K562 (cell line): ENCODE measurements around the gene STAMBPL1. TPM values are rescaled to one million over a fixed set of nuclear protein-coding genes. Genes with fewer than 3 reads are reported as not detected.

Experiments used
- ATAC-seq: fragments of 200-7000 bp; cut with Tn5 transposase; 3 replicates; pipeline ENCODE4 v1.9.1; 2020; ENCODE audit warnings: moderate library complexity
- BruUV-seq: library from RNA; stranded (reverse); fragments of 400-500 nt; replicated peaks from 2 replicates; lab custom pipeline; 2021; lab: Mats Ljungman, UMichigan
- CTCF ChIA-PET: fragments of 300-600 bp; formaldehyde crosslinking; extraction: SDS; loops from one replicate; lab custom pipeline; 2021; ENCODE audit warnings: low intra/inter-chr PET ratio; lab: Yijun Ruan, JAX
- POLR2A ChIA-PET: fragments of 300-600, 350-650 bp; sonication (Branson Sonifier 250); formaldehyde crosslinking; extraction: SDS; loops from one replicate; lab custom pipeline; 2021; ENCODE audit warnings: antibody characterized with exemption, inconsistent platforms; lab: Yijun Ruan, JAX
- DNase-seq, 4 experiments: peaks; one replicate each; pipeline versions ENCODE4 v3.0.0 to v3.0.0-alpha.2; 2011 to 2018; ENCODE audit warnings: low spot score in 3 of 4, mixed read lengths in 3 of 4; ENCODE audit errors: extremely low read depth in 1 of 4
- FAIRE-seq: peaks from 2 replicates; lab custom pipeline; 2011; peaks lifted over from hg19 to GRCh38; lab: Jason Lieb, UNC
- H2AFZ ChIP-seq: 2 replicates; pipeline ENCODE4 v1.6.0; 2011; ENCODE audit warnings: low read depth, low read length, control low read depth, inconsistent platforms
- H3K27ac ChIP-seq: fragments of 200-600 bp; 3 replicates; pipeline ENCODE4 v1.8.0; 2011; ENCODE audit warnings: low read depth, mild to moderate bottlenecking, control low read depth, inconsistent platforms, low read length, moderate library complexity, mixed read lengths; ENCODE audit errors: extremely low read depth
- H3K27me3 ChIP-seq, 2 experiments: fragments of 300-600 bp in 1 of 2; 2 replicates in 1 of 2; 3 replicates in 1 of 2; pipeline versions ENCODE4 v1.6.0 to v1.8.0; 2011; ENCODE audit warnings: inconsistent platforms in 2 of 2, low read length in 2 of 2, mild to moderate bottlenecking in 1 of 2, mixed read lengths in 1 of 2, moderate library complexity in 1 of 2; ENCODE audit not compliant: control insufficient read depth in 2 of 2, insufficient read depth in 2 of 2
- H3K36me3 ChIP-seq: fragments of 300-600 bp; 3 replicates; pipeline ENCODE4 v1.8.0; 2011; ENCODE audit warnings: mild to moderate bottlenecking, low read length, inconsistent platforms; ENCODE audit not compliant: control insufficient read depth, insufficient read depth
- H3K4me1 ChIP-seq, 2 experiments: fragments of 200-600 bp in 1 of 2; replicated peaks in 1 of 2; 2 replicates in 1 of 2; 3 replicates in 1 of 2; pipeline versions ENCODE4 v1.5.1 to v1.8.0; 2011; ENCODE audit warnings: inconsistent platforms in 2 of 2, low read length in 2 of 2, mild to moderate bottlenecking in 1 of 2, mixed read lengths in 1 of 2, moderate library complexity in 1 of 2; ENCODE audit not compliant: control insufficient read depth in 2 of 2, insufficient read depth in 2 of 2
- H3K4me2 ChIP-seq: 2 replicates; pipeline ENCODE4 v1.6.1; 2011; ENCODE audit warnings: low read length, control low read depth, inconsistent platforms, mixed read lengths; ENCODE audit not compliant: insufficient read depth
- H3K4me3 ChIP-seq: fragments of 200-600 bp; sonication (generic), shearing (Covaris generic); 2 replicates; pipeline ENCODE4 v1.5.1; 2016; ENCODE audit warnings: control low read depth, inconsistent platforms
- H3K79me2 ChIP-seq: fragments of 200-600 bp; 3 replicates; pipeline ENCODE4 v1.8.0; 2011; ENCODE audit warnings: low read length, inconsistent platforms; ENCODE audit not compliant: control insufficient read depth, insufficient read depth
- H3K9ac ChIP-seq, 2 experiments: 2 replicates each; pipeline versions ENCODE4 v1.6.0 to v1.6.1; 2011; ENCODE audit warnings: low read depth in 2 of 2, low read length in 2 of 2, control low read depth in 1 of 2, inconsistent platforms in 1 of 2, mild to moderate bottlenecking in 1 of 2, mixed read lengths in 1 of 2; ENCODE audit not compliant: insufficient read depth in 1 of 2
- H3K9me1 ChIP-seq: one replicate; pipeline ENCODE4 v1.6.0; 2011; ENCODE audit warnings: inconsistent platforms, mild to moderate bottlenecking, low read length, moderate library complexity; ENCODE audit not compliant: control insufficient read depth, insufficient read depth
- H3K9me3 ChIP-seq: replicated peaks from 2 replicates; pipeline ENCODE4 v1.5.1; 2011; ENCODE audit warnings: low read depth, low read length, inconsistent platforms; ENCODE audit not compliant: control insufficient read depth, insufficient read depth
- H4K20me1 ChIP-seq: replicated peaks from 2 replicates; pipeline ENCODE4 v1.6.1; 2011; ENCODE audit warnings: low read length, inconsistent platforms, mixed read lengths; ENCODE audit not compliant: control insufficient read depth, insufficient read depth
- CTBP1 ChIP-seq: fragments of 450-650 bp; IDR thresholded peaks from 2 replicates; pipeline ENCODE4 v1.6.1; 2016; ENCODE audit warnings: borderline replicate concordance
- CXXC5 ChIP-seq: fragments of 250-450 bp; sonication (Bioruptor Pico); IDR thresholded peaks from 2 replicates; pipeline ENCODE4 v1.8.0; 2022; ENCODE audit warnings: inconsistent platforms, mild to moderate bottlenecking, moderate library complexity
- HOXB6 ChIP-seq: fragments of 250-450 bp; sonication (Bioruptor Pico); IDR thresholded peaks from 2 replicates; pipeline ENCODE4 v1.5.1; 2022; ENCODE audit warnings: mild to moderate bottlenecking, borderline replicate concordance
- L3MBTL2 ChIP-seq: fragments of 450-650 bp; IDR thresholded peaks from 2 replicates; pipeline ENCODE4 v1.6.1; 2016; ENCODE audit warnings: mild to moderate bottlenecking, moderate library complexity
- MAZ ChIP-seq, 2 experiments: fragments of 450-650 bp in 1 of 2; sonication (generic) in 1 of 2; formaldehyde crosslinking; IDR thresholded peaks in 1 of 2; conservative IDR thresholded peaks in 1 of 2; 2 replicates each; pipeline versions ENCODE4 v1.4.0 to v1.5.0; 2020; ENCODE audit warnings: mild to moderate bottlenecking in 1 of 2, missing genetic modification reagents in 1 of 2
- NRF1 ChIP-seq, 2 experiments: fragments of 450-650 bp; IDR thresholded peaks in 1 of 2; conservative IDR thresholded peaks in 1 of 2; 2 replicates each; pipeline ENCODE4 v1.6.1; 2014; ENCODE audit warnings: mild to moderate bottlenecking in 2 of 2
- WGBS: fragments of 100-300 bp; shearing (Covaris generic); methylation state at CpG from one replicate; pipeline ENCODE4 v1.1.6; 2016; ENCODE audit warnings: low coverage, mixed read lengths; ENCODE audit not compliant: insufficient coverage; ENCODE audit errors: missing lambda C conversion rate; 5-methylcytosine and 5-hydroxymethylcytosine counted together
- in situ Hi-C: fragments of 300-500 bp; cut with MboI; formaldehyde crosslinking; loops from 4 replicates; pipeline ENCODE4 v1.15.0; 2018; ENCODE audit warnings: inconsistent platforms, mixed read lengths
- intact Hi-C: fragments of 100-400 bp; cut with micrococcal nuclease; formaldehyde crosslinking; loops from 2 replicates; pipeline ENCODE4 v1.14.2; 2022
- polyA plus RNA-seq, 8 experiments: library from polyadenylated mRNA; depleted of rRNA in 4 of 8; stranded (reverse) in 5 of 8; unstranded in 3 of 8; fragments of >200 nt; fragmentation: Nextera tagmentation in 2 of 8; fragmentation: Illumina TruSeq in 1 of 8; extraction: Ambion mirVana in 2 of 8; extraction: Trizol in 1 of 8; gene quantifications; 2 replicates each; pipeline versions ENCODE4 v1.2.1 to v1.2.3, GENCODE V29; 2011 to 2014; ENCODE audit warnings: inconsistent platforms in 1 of 8, missing spikeins in 1 of 8
- total RNA-seq, 7 experiments: library from RNA; depleted of rRNA in 6 of 7; stranded (reverse); fragments of >200 nt in 6 of 7; fragmentation: Illumina TruSeq in 2 of 7; extraction: Trizol in 2 of 7; gene quantifications; 2 replicates each; pipeline versions ENCODE4 v1.2.1 to v1.2.3, GENCODE V29; 2011 to 2021; ENCODE audit warnings: low replicate concordance in 1 of 7
- TF ChIP-seq, protein P1 (sequence below), 2 experiments: IDR thresholded peaks; 2 replicates each; pipeline ENCODE4 v1.6.1; 2011; ENCODE audit warnings: borderline replicate concordance in 1 of 2, control low read depth in 1 of 2, low read depth in 1 of 2, low read length in 1 of 2, mild to moderate bottlenecking in 1 of 2, mixed read lengths in 1 of 2, moderate library complexity in 1 of 2; ENCODE audit not compliant: insufficient read depth in 1 of 2, insufficient read length in 1 of 2, poor library complexity in 1 of 2, severe bottlenecking in 1 of 2; ENCODE audit errors: extremely low read depth in 1 of 2
- TF ChIP-seq, protein P2 (sequence below): fragments of 450-650 bp; formaldehyde crosslinking; IDR thresholded peaks from 2 replicates; pipeline ENCODE4 v1.4.0; 2020; ENCODE audit warnings: mild to moderate bottlenecking, moderate library complexity
- TF ChIP-seq, protein P3 (sequence below): fragments of 250-450 bp; sonication (Bioruptor Pico); IDR thresholded peaks from 2 replicates; pipeline ENCODE4 v1.8.0; 2022; ENCODE audit warnings: moderate library complexity, mild to moderate bottlenecking, inconsistent platforms
- TF ChIP-seq, protein P4 (sequence below): fragments of 250-450 bp; sonication (Bioruptor Pico); IDR thresholded peaks from 2 replicates; pipeline ENCODE4 v1.5.0; 2020; ENCODE audit warnings: mild to moderate bottlenecking, borderline replicate concordance

STAMBPL1 gene
- total and polyA plus RNA-seq, 9 of the 15 experiments (the other 6 are each of a cell fraction or from before 2014, with no cell fraction given), result 0.09 TPM; not detected in 8

DNA sequence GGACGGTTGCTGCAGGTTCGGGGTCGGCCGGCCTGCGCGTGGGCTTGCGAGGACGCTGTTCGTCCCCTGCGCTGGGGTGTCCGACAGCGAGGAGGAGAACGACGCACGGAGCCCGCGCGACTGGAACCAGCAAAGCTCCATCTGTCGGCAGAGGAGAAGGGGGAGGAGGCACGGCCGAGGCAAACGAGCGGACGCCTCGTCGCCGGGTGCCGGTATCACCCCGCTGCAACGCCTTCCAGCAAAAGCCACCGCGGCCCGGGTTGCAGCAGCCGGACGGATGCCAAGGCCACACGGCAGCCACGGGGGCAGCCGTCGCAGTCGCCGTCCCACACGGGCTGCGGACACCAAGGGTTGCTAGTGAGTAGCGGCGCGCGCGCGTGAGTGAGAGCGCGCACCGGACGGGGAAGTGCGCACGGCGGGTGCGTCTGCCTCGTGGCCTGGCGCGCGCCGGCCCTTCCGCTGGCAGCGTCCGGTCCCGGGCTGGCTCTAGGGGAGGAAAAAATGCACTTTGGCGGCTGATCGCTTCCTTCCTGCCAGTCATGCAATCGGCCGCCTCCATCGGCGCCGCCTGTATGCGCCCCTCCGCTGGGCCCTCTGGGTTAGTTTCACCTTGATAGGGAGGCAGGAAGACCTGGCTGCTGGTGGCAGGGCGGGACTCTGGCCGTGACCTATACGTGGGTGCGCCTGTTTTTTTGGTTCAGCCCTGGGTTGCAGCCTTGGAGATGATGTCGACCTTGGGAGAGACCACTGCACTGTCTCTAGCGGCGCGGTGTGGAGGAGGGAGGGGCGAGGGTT lies 434 bp downstream of the STAMBPL1 start:
- Histone ChIP-seq H3K4me1 (peaks cover 0 to 10% of the 10 kb centered on the region in 2 experiments; a peak in 2 of 5 replicates), H3K9me1 (no peaks in the 10 kb centered on the region), H2AFZ (peak overlapping the region; percentile 31; the same call in 1 of the 2 replicates), H3K79me2 (no peaks in the 10 kb centered on the region), H3K9ac (peak overlapping the region in 1 of 2 experiments; percentile 64; a peak in 2 of 4 replicates), H3K27me3 (peaks cover 0 to 14% of the 10 kb centered on the region in 2 experiments; a peak in 2 of 5 replicates), H3K36me3 (no peaks in the 10 kb centered on the region), H3K9me3 (no peaks in the 10 kb centered on the region), H3K4me3 (peak overlapping the region; percentile 16; the same call in 1 of the 2 replicates), H3K27ac (no peak overlapping the region), H4K20me1 (no peaks in the 10 kb centered on the region), H3K4me2 (peak overlapping the region; percentile 41)
- ATAC-seq (peak; percentile 78), DNase-seq (peak in 2 of 4 experiments; percentile 13 to 15), FAIRE-seq (no peak)
- TF ChIP-seq CTBP1 (0 out of 2 replicates have a peak, but pooled peaks have one; percentile 43), MAZ (CRISPR knock-in tag; conservative IDR thresholded peaks at IDR 0.05 in 1 of 2, IDR thresholded peaks at IDR 0.05 in 1 of 2) (0 out of 4 replicates have a peak, but pooled peaks of 1 of the 2 experiments have one; percentile 35), HOXB6 (CRISPR knock-in tag) (no peak), NRF1 (conservative IDR thresholded peaks at IDR 0.05 in 1 of 2, IDR thresholded peaks at IDR 0.05 in 1 of 2) (peak; percentile 50 to 55; a peak in 3 of 4 replicates), L3MBTL2 (0 out of 2 replicates have a peak, but pooled peaks have one; percentile 33), CXXC5 (CRISPR knock-in tag) (peak; percentile 32; the same call in 1 of the 2 replicates)
- TF ChIP-seq, protein P1, sequence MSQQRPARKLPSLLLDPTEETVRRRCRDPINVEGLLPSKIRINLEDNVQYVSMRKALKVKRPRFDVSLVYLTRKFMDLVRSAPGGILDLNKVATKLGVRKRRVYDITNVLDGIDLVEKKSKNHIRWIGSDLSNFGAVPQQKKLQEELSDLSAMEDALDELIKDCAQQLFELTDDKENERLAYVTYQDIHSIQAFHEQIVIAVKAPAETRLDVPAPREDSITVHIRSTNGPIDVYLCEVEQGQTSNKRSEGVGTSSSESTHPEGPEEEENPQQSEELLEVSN (IDR thresholded peaks at IDR 0.05; ENCODE audit: borderline replicate concordance in 1 of 2, extremely low read depth in 1 of 2, insufficient read depth in 1 of 2, insufficient read length in 1 of 2, low read depth in 1 of 2, low read length in 1 of 2, poor library complexity in 1 of 2, severe bottlenecking in 1 of 2), result peak in 1 of 2 experiments; percentile 17
- TF ChIP-seq, protein P2, sequence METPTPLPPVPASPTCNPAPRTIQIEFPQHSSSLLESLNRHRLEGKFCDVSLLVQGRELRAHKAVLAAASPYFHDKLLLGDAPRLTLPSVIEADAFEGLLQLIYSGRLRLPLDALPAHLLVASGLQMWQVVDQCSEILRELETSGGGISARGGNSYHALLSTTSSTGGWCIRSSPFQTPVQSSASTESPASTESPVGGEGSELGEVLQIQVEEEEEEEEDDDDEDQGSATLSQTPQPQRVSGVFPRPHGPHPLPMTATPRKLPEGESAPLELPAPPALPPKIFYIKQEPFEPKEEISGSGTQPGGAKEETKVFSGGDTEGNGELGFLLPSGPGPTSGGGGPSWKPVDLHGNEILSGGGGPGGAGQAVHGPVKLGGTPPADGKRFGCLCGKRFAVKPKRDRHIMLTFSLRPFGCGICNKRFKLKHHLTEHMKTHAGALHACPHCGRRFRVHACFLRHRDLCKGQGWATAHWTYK, result 0 out of 2 replicates have a peak, but pooled peaks have one; percentile 53
- TF ChIP-seq, protein P3, sequence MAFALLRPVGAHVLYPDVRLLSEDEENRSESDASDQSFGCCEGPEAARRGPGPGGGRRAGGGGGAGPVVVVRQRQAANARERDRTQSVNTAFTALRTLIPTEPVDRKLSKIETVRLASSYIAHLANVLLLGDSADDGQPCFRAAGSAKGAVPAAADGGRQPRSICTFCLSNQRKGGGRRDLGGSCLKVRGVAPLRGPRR (CRISPR knock-in tag), result no peak
- TF ChIP-seq, protein P4, sequence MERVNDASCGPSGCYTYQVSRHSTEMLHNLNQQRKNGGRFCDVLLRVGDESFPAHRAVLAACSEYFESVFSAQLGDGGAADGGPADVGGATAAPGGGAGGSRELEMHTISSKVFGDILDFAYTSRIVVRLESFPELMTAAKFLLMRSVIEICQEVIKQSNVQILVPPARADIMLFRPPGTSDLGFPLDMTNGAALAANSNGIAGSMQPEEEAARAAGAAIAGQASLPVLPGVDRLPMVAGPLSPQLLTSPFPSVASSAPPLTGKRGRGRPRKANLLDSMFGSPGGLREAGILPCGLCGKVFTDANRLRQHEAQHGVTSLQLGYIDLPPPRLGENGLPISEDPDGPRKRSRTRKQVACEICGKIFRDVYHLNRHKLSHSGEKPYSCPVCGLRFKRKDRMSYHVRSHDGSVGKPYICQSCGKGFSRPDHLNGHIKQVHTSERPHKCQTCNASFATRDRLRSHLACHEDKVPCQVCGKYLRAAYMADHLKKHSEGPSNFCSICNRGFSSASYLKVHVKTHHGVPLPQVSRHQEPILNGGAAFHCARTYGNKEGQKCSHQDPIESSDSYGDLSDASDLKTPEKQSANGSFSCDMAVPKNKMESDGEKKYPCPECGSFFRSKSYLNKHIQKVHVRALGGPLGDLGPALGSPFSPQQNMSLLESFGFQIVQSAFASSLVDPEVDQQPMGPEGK (CRISPR knock-in tag), result no peak
- CTCF ChIA-PET, result no interaction called here
- intact Hi-C loops, result no loop called here
- 10% methylated on average over 30 of the region's 84 CpGs for WGBS
- in situ Hi-C loops, result no loop called here
- POLR2A ChIA-PET, result no interaction called here
- BruUV-seq, result no TSS peak
